ENCODE results near the gene KRT26. TPM values are rescaled to one million over a fixed set of nuclear protein-coding genes. Genes with fewer than 3 reads are reported as not detected.

Gene KRT26
- total and polyA plus RNA-seq, 8 donors = not detected

DNA sequence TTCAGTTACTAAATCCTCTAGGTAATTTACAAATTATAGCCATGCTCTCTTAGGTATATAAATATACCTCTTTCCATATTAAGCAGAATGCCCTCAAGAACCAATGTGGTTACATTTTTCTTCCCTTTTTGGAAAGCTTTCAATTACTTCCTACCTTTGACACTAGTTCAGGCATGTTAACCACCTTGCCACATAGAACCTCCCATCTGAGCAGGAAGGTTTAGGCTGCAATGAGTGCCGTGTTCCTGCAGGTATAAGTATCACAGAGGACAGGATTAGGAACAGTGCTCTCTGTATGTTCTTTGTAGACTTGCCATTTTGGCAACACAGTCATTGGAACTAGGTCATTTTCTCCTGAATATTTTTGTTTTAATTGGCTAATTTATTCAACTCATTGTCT lies 37.0 kb downstream of the KRT26 start:
- H3K4me1 ChIP-seq = no peaks in the 10 kb centered on the region
- ATAC-seq (no peak), DNase-seq (no peak)
- TF ChIP-seq, protein P1, sequence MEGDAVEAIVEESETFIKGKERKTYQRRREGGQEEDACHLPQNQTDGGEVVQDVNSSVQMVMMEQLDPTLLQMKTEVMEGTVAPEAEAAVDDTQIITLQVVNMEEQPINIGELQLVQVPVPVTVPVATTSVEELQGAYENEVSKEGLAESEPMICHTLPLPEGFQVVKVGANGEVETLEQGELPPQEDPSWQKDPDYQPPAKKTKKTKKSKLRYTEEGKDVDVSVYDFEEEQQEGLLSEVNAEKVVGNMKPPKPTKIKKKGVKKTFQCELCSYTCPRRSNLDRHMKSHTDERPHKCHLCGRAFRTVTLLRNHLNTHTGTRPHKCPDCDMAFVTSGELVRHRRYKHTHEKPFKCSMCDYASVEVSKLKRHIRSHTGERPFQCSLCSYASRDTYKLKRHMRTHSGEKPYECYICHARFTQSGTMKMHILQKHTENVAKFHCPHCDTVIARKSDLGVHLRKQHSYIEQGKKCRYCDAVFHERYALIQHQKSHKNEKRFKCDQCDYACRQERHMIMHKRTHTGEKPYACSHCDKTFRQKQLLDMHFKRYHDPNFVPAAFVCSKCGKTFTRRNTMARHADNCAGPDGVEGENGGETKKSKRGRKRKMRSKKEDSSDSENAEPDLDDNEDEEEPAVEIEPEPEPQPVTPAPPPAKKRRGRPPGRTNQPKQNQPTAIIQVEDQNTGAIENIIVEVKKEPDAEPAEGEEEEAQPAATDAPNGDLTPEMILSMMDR (IDR thresholded peaks at IDR 0.05) = no peak
- no peak overlapping the region for H3K27ac ChIP-seq
- H3K9me3 ChIP-seq = no peaks in the 10 kb centered on the region
- intact Hi-C loops (cut with DNase I) = no loop called here
- no peaks in the 10 kb centered on the region for H3K36me3 ChIP-seq
- no peak overlapping the region for H3K4me3 ChIP-seq
- H3K27me3 ChIP-seq = peaks cover 0 to 11% of the 10 kb centered on the region in 2 donors

DNA sequence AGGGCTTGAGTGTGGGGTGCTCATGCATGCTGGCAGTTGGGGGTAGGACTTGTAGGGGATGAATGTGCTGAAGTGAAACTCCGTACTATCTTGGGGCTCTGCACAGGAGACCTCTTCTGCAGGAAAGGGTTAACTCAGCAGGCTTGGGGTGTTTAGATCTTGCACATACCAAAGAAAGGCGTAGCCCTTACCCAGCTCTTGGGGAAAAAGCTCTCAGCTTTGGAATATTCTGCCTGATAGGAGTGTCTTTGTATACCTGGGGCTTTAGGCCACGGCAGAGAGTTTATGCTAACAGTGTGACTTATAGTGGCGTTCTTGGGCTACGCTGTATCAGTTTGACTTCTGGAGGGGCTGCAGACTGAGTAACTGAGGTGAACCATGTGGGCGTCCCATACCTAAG lies 38.0 kb downstream of the KRT26 start:
- Histone ChIP-seq H3K27ac (no peak overlapping the region), H3K4me1 (no peaks in the 10 kb centered on the region), H3K9me3 (no peaks in the 10 kb centered on the region), H3K4me3 (no peak overlapping the region), H3K27me3 (peaks cover 0 to 11% of the 10 kb centered on the region in 2 donors), H3K36me3 (no peaks in the 10 kb centered on the region)
- intact Hi-C loops (cut with DNase I) = no loop called here
- DNase-seq (no peak), ATAC-seq (no peak)
- TF ChIP-seq, protein P1 (IDR thresholded peaks at IDR 0.05) = no peak

DNA sequence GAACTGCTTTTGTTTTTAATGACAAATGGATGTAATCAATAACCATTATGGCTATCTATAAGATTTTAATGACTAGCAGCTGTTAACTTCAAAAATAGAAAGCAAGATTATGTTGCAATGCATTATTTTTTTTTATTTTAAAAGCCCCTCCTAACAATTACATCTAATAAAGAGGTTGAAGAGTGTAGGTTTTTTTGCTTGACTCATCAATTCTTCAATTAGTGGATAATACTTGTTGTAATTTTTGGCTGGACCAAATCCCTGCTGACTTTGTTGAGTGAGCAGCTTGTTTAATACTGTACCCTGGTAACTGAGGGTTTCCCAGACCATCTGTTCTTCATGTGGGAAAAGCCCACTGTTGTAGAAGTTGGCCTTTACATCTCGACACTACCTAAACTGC lies 41.0 kb downstream of the KRT26 start:
- DNase-seq (no peak), ATAC-seq (no peak)
- no peak overlapping the region for H3K27ac ChIP-seq
- TF ChIP-seq, protein P1 (IDR thresholded peaks at IDR 0.05) = no peak
- peaks cover 0 to 4% of the 10 kb centered on the region in 2 donors for H3K4me1 ChIP-seq
- peaks cover 0 to 11% of the 10 kb centered on the region in 2 donors for H3K27me3 ChIP-seq
- no peaks in the 10 kb centered on the region for H3K9me3 ChIP-seq
- H3K4me3 ChIP-seq = no peak overlapping the region
- H3K36me3 ChIP-seq = no peaks in the 10 kb centered on the region
- intact Hi-C loops (cut with DNase I) = no loop called here

DNA sequence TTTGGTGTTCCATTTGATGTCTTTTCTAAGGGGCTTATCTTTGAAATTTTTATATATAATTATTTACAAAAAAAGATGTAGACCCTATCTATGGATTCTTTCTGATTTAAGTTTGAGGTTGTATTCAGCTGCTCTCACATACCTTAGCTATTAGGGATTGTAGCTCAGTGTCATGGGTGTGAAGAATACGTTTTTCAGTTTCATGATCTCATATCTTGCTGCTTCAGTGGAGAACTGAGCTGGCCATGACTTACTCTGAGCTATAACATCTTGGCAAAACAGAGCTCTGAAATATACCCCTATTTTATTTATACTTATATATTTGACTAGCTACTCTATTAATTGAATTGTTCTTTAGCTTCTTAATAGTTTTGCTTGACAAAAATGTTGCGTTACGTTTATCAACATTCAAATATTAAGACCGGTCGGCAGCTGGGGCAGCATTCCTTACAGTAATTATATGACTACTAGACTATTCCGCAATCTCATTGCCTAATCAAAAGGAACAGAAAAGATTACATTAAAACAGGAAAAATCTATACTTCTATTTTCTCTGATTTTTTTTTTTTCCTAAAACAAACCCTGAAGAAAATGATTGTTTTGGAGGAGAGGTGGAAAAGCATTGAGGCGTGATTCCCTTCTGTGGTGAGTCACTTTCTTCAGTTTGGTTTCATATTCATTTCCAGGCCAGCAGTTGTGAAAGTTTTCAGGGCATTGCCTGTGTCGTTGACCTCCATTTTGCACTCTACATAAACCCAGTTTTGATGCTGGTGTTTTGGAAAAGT lies 44.4 kb downstream of the KRT26 start:
- Histone ChIP-seq H3K4me1 (peaks cover 0 to 4% of the 10 kb centered on the region in 2 donors), H3K9me3 (no peaks in the 10 kb centered on the region), H3K36me3 (no peaks in the 10 kb centered on the region), H3K27me3 (peaks cover 0 to under 1% of the 10 kb centered on the region in 2 donors), H3K27ac (no peak overlapping the region), H3K4me3 (no peak overlapping the region)
- DNase-seq (peak in 2 of 4 donors; percentile 33 to 36), ATAC-seq (peak; percentile 70)
- TF ChIP-seq, protein P1 (IDR thresholded peaks at IDR 0.05) = no peak
- intact Hi-C loops (cut with DNase I) = no loop called here

DNA sequence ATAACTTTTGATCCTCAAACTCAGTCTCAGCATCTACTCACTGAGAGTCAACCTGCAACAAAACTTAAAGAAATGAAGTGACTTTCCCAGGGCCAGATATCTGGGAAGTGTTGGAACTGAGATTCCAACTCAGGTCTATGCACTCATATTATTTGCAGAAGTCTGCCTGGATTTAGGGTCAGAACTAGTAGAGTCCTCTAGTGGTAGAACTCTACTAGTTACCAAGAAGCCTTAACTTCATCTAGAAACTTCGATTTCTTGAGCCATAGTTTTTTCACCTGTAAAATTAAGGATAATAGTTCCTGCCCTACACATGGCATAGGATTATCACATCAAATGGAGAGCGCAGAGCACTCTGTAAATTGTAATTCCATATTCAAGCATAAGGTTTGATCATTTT lies 45.1 kb downstream of the KRT26 start:
- intact Hi-C loops (cut with DNase I) = no loop called here
- Histone ChIP-seq H3K27me3 (no peaks in the 10 kb centered on the region), H3K4me3 (no peak overlapping the region), H3K36me3 (no peaks in the 10 kb centered on the region), H3K9me3 (no peaks in the 10 kb centered on the region), H3K4me1 (peaks cover 0 to 4% of the 10 kb centered on the region in 2 donors), H3K27ac (no peak overlapping the region)
- DNase-seq (no peak), ATAC-seq (peak; percentile 84)
- TF ChIP-seq, protein P1 (IDR thresholded peaks at IDR 0.05) = peak; percentile 17 to 24

Data from left lung (tissue), 10 donors.